ENCODE measurements around the gene MUC5B.

MUC5B gene

GRCh38 chr11:1300569-1301187 is 77.8 kb downstream of the MUC5B start:
- no peak for DNase-seq (ENCODE audit: low read depth)

- DNase-seq (ENCODE audit: low read depth) = no peak
Observed at GRCh38 chr11:1301220-1302000, 78.5 kb downstream of the MUC5B start.

- no peak for DNase-seq (ENCODE audit: low read depth)
Observed at GRCh38 chr11:1302041-1302460, 79.2 kb downstream of the MUC5B start.

GRCh38 chr11:1302461-1303125 is 79.7 kb downstream of the MUC5B start:
- DNase-seq (ENCODE audit: low read depth) = no peak

GRCh38 chr11:1303126-1303821 is 80.4 kb downstream of the MUC5B start:
- no peak for DNase-seq (ENCODE audit: low read depth)

GRCh38 chr11:1303973-1304372 is 81.1 kb downstream of the MUC5B start:
- no peak for DNase-seq (ENCODE audit: low read depth)

- no peak for DNase-seq (ENCODE audit: low read depth)
Observed at GRCh38 chr11:1304380-1304779, 81.5 kb downstream of the MUC5B start.

GRCh38 chr11:1305063-1305495 is 82.2 kb downstream of the MUC5B start:
- no peak for DNase-seq (ENCODE audit: low read depth)

- DNase-seq (ENCODE audit: low read depth) = no peak
Observed at GRCh38 chr11:1305501-1306056, 82.7 kb downstream of the MUC5B start.

GRCh38 chr11:1306186-1307162 is 83.6 kb downstream of the MUC5B start:
- DNase-seq (ENCODE audit: low read depth) = no peak

- no peak for DNase-seq (ENCODE audit: low read depth)
Observed at GRCh38 chr11:1307163-1307870, 84.5 kb downstream of the MUC5B start.

- DNase-seq (ENCODE audit: low read depth) = no peak
Observed at GRCh38 chr11:1307998-1308742, 85.3 kb downstream of the MUC5B start.

GRCh38 chr11:1308743-1309497 is 86.1 kb downstream of the MUC5B start:
- DNase-seq (ENCODE audit: low read depth) = no peak

GRCh38 chr11:1309498-1310317 is 86.8 kb downstream of the MUC5B start, which contains the start of gene TOLLIP:
TOLLIP (minus strand) TSS chr11:1309632; CDS start chr11:1309498, 134 bp downstream.
- peak; percentile 97 for DNase-seq (ENCODE audit: low read depth)

GRCh38 chr11:1310318-1310687 is 87.4 kb downstream of the MUC5B start:
- DNase-seq (ENCODE audit: low read depth) = no peak

- DNase-seq (ENCODE audit: low read depth) = peak; percentile 46
Observed at GRCh38 chr11:1310772-1311468, 88.1 kb downstream of the MUC5B start.

Data from activated T-cell treated with anti-CD3 and anti-CD28 coated beads for 24 hours (primary cell).